Calu3 (cell line): Measurements from ENCODE around the gene BMP6. TPM values are rescaled to one million over a fixed set of nuclear protein-coding genes. Genes with fewer than 3 reads are reported as not detected.

Experiments
- BruUV-seq: library from RNA; stranded (reverse); fragments of 400-500 nt; replicated peaks from 2 replicates; lab custom pipeline; 2021; lab: Mats Ljungman, UMichigan
- CTCF ChIA-PET: fragments of 300-600 bp; sonication (Branson Sonifier 250); formaldehyde crosslinking; loops from one replicate; lab custom pipeline; 2022; ENCODE audit warnings: antibody characterized with exemption; lab: Charles Lee
- DNase-seq: peaks from one replicate; pipeline ENCODE4 v3.0.0; 2022
- H3K27ac Mint-ChIP-seq: one replicate; pipeline ENCODE4 v1.8.0; 2022; ENCODE audit warnings: mixed read lengths; ENCODE audit not compliant: unreplicated experiment
- H3K27me3 Mint-ChIP-seq: one replicate; pipeline ENCODE4 v1.8.0; 2022; ENCODE audit warnings: mixed read lengths; ENCODE audit not compliant: unreplicated experiment
- H3K36me3 Mint-ChIP-seq: one replicate; pipeline ENCODE4 v1.8.0; 2022; ENCODE audit warnings: mild to moderate bottlenecking, moderate library complexity, mixed read lengths; ENCODE audit not compliant: insufficient read depth, unreplicated experiment
- H3K4me1 Mint-ChIP-seq: one replicate; pipeline ENCODE4 v1.8.0; 2022; ENCODE audit warnings: mild to moderate bottlenecking, low read depth, mixed read lengths; ENCODE audit not compliant: unreplicated experiment
- H3K4me3 Mint-ChIP-seq: one replicate; pipeline ENCODE4 v1.8.0; 2022; ENCODE audit warnings: mild to moderate bottlenecking, low read depth, moderate library complexity, mixed read lengths; ENCODE audit not compliant: unreplicated experiment
- H3K9me3 Mint-ChIP-seq: one replicate; pipeline ENCODE4 v1.8.0; 2022; ENCODE audit warnings: low read depth, mixed read lengths; ENCODE audit not compliant: unreplicated experiment
- intact Hi-C: fragments of 100-400 bp; cut with micrococcal nuclease; formaldehyde crosslinking; loops from one replicate; pipeline ENCODE4 v1.10.0; 2022; ENCODE audit not compliant: unreplicated experiment
- total RNA-seq: library from RNA; stranded (reverse); gene quantifications from 2 replicates; pipeline ENCODE4 v1.2.3, GENCODE V29; 2022
- TF ChIP-seq, protein P1 (sequence below): fragments of 200-600 bp; IDR thresholded peaks from one replicate; pipeline ENCODE4 v1.8.0; 2022; ENCODE audit warnings: antibody characterized with exemption; ENCODE audit not compliant: unreplicated experiment

BMP6 gene
- total RNA-seq, 1 experiment from 2014 or later: 0.17 TPM

DNA sequence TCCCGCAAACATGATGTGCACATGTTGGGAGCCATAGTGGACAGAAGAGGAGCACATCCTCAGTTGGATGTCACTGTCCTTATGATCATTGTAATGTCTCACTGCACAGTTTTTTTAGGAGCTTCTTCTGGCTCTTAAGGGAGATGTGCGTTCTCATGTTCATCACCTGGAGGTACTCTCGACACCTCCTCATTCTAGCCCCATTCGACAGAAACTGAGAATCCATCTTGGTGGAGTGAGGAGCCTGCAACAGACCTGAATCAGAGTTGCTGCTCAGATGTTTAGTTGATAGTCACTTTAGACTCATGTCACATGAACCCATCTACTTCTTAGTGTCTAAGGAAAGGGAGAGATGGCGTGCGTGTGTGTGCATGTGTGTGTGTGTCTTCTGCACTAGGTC is 2.3 kb upstream of the BMP6 start:
- intact Hi-C loops: loop anchor here (1.0 to 10.0 kb wide), 5 partner anchors 161 to 494 kb away; no protein-coding TSS in a partner anchor
- CTCF ChIA-PET: interaction anchor here (1.0 to 1.5 kb wide), 2 partner anchors 283 to 335 kb away, joined by 3 to 11 read pairs; no protein-coding TSS in a partner anchor
- Mint-ChIP-seq H3K36me3 (peaks cover 7% of the 10 kb centered on the region), H3K4me3 (no peak overlapping the region), H3K4me1 (no peaks in the 10 kb centered on the region), H3K9me3 (no peaks in the 10 kb centered on the region), H3K27ac (no peak overlapping the region), H3K27me3 (peaks cover 57% of the 10 kb centered on the region)
- TF ChIP-seq, protein P1, sequence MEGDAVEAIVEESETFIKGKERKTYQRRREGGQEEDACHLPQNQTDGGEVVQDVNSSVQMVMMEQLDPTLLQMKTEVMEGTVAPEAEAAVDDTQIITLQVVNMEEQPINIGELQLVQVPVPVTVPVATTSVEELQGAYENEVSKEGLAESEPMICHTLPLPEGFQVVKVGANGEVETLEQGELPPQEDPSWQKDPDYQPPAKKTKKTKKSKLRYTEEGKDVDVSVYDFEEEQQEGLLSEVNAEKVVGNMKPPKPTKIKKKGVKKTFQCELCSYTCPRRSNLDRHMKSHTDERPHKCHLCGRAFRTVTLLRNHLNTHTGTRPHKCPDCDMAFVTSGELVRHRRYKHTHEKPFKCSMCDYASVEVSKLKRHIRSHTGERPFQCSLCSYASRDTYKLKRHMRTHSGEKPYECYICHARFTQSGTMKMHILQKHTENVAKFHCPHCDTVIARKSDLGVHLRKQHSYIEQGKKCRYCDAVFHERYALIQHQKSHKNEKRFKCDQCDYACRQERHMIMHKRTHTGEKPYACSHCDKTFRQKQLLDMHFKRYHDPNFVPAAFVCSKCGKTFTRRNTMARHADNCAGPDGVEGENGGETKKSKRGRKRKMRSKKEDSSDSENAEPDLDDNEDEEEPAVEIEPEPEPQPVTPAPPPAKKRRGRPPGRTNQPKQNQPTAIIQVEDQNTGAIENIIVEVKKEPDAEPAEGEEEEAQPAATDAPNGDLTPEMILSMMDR: no peak
- no TSS peak for BruUV-seq
- DNase-seq: no peak

DNA sequence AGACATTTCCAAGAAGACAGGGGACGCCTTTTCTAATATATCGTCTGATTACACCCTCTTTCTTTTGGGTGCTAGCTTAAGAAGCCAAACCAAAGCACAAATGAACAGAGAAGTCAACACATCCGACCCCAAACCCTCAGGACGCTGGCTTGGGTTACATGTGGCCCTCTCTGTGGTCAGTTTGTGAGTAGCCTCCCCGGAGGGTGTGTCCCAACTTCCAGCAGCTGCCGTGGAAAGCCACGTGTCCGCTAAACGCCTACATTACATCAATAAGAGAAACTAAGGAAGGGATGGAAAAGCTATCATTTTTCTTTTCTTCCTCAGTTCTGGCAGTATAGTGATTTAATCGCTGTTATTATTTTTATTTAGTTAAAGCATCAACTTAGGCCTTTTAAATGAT is 487 bp upstream of the BMP6 start:
- intact Hi-C loops: loop anchor here (10.0 kb wide), 1 partner anchor 159 kb away; no protein-coding TSS in a partner anchor
- TF ChIP-seq, protein P1: no peak
- CTCF ChIA-PET: no interaction called here

DNA sequence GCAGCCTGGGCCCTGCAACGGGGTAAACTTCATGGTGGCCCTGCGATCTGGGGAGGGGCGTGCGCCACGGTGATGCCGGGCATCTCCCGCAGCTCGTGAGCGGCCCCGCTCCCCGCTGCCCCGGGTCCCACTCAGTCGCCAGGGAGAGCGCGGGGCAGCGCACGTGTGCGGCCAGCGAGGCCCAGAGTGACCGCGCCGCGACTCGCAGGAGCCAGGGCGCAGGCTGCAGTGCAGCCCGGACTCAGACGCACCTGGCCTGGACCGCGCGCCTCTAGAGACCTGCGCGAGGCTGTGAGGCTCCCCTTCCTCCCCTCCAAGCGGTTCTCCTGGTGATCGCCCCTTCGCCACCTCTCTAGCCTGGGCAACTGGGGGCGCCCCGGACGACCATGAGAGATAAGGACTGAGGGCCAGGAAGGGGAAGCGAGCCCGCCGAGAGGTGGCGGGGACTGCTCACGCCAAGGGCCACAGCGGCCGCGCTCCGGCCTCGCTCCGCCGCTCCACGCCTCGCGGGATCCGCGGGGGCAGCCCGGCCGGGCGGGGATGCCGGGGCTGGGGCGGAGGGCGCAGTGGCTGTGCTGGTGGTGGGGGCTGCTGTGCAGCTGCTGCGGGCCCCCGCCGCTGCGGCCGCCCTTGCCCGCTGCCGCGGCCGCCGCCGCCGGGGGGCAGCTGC is 652 bp downstream of the BMP6 start:
- CTCF ChIA-PET: interaction anchor here (0.6 kb wide), 1 partner anchor 27 kb away, joined by 5 read pairs; no protein-coding TSS in a partner anchor
- TF ChIP-seq, protein P1: no peak
- Mint-ChIP-seq H3K27me3 (peaks cover 54% of the 10 kb centered on the region), H3K4me1 (no peaks in the 10 kb centered on the region), H3K9me3 (no peaks in the 10 kb centered on the region), H3K4me3 (peak overlapping the region; percentile 76), H3K27ac (no peak overlapping the region), H3K36me3 (peaks cover 7% of the 10 kb centered on the region)
- intact Hi-C loops: loop anchor here (10.0 kb wide), 1 partner anchor 158 kb away; no protein-coding TSS in a partner anchor
- DNase-seq: peak; percentile 22
- no TSS peak for BruUV-seq

More for the DNA sequence above, 487 bp upstream of the BMP6 start:
- Mint-ChIP-seq H3K4me3 (peak overlapping the region; percentile 76), H3K36me3 (peaks cover 7% of the 10 kb centered on the region), H3K27ac (no peak overlapping the region), H3K27me3 (peaks cover 59% of the 10 kb centered on the region), H3K9me3 (no peaks in the 10 kb centered on the region), H3K4me1 (no peaks in the 10 kb centered on the region)
- no peak for DNase-seq
- no TSS peak for BruUV-seq

DNA sequence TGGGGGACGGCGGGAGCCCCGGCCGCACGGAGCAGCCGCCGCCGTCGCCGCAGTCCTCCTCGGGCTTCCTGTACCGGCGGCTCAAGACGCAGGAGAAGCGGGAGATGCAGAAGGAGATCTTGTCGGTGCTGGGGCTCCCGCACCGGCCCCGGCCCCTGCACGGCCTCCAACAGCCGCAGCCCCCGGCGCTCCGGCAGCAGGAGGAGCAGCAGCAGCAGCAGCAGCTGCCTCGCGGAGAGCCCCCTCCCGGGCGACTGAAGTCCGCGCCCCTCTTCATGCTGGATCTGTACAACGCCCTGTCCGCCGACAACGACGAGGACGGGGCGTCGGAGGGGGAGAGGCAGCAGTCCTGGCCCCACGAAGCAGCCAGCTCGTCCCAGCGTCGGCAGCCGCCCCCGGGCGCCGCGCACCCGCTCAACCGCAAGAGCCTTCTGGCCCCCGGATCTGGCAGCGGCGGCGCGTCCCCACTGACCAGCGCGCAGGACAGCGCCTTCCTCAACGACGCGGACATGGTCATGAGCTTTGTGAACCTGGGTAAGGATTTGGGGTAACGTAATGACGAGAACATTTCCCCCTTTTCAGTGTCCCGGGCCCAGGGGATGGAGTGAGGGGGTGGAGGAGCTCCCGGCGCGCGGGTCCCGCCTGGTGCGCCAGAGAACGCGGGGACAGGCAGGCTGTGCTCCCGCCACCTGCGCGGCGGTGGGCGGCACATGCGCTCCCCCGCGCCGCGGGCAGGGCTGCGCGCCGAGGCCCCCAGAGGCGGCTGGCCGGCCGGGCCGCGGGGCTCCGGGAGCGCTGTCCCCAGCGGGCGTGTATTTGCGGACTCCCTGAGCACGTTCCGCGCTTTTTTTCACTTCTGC is 1.4 kb downstream of the BMP6 start:
- Mint-ChIP-seq H3K4me3 (peak overlapping the region; percentile 59), H3K27ac (no peak overlapping the region), H3K27me3 (peaks cover 54% of the 10 kb centered on the region), H3K36me3 (peaks cover 7% of the 10 kb centered on the region), H3K4me1 (no peaks in the 10 kb centered on the region), H3K9me3 (no peaks in the 10 kb centered on the region)
- CTCF ChIA-PET: interaction anchor here (0.6 kb wide), 1 partner anchor 19 kb away, joined by 3 read pairs; no protein-coding TSS in a partner anchor
- TF ChIP-seq, protein P1: no peak
- BruUV-seq: no TSS peak
- intact Hi-C loops: loop anchor here (10.0 kb wide), 1 partner anchor 157 kb away; no protein-coding TSS in a partner anchor
- peak; percentile 6 for DNase-seq
